HepG2 (cell line): Measurements from ENCODE around the gene NAA38. TPM values are rescaled to one million over a fixed set of nuclear protein-coding genes. Genes with fewer than 3 reads are reported as not detected.
A peak's percentile ranks its signal among the peaks of the same experiment; 100 is the strongest.

ENCODE experiments used
- BHLHE40 ChIP-seq: IDR thresholded peaks from 2 replicates; pipeline ENCODE4 v1.6.1; 2011; ENCODE audit warnings: low read length, improper control_type of control experiment
- CCDC6 ChIP-seq: sonication (generic); formaldehyde crosslinking; IDR thresholded peaks from 2 replicates; pipeline ENCODE4 v1.8.1; 2022; ENCODE audit warnings: mild to moderate bottlenecking, missing genetic modification reagents, moderate library complexity
- CTCF ChIP-seq: sonication (generic); formaldehyde crosslinking; IDR thresholded peaks from 2 replicates; pipeline ENCODE4 v1.5.0; 2020; ENCODE audit warnings: mild to moderate bottlenecking, missing genetic modification reagents, moderate library complexity
- GABPA ChIP-seq, 2 experiments: IDR thresholded peaks; 2 replicates each; pipeline ENCODE4 v1.6.1; 2011 to 2016; ENCODE audit warnings: low read depth in 2 of 2, low read length in 1 of 2, missing biosample characterization in 1 of 2, missing genetic modification characterization in 1 of 2
- GTF3A ChIP-seq: sonication (generic); formaldehyde crosslinking; conservative IDR thresholded peaks from 2 replicates; pipeline ENCODE4 v1.4.0; 2020; ENCODE audit warnings: mild to moderate bottlenecking, missing genetic modification reagents
- HBP1 ChIP-seq: IDR thresholded peaks from 2 replicates; pipeline ENCODE4 v1.6.1; 2016; ENCODE audit warnings: low read depth, control low read depth
- HMGXB3 ChIP-seq: sonication (generic); formaldehyde crosslinking; IDR thresholded peaks from 2 replicates; pipeline ENCODE4 v1.4.0; 2020; ENCODE audit warnings: missing genetic modification reagents, borderline replicate concordance
- HNF1A ChIP-seq, 2 experiments: sonication (generic) in 1 of 2; formaldehyde crosslinking in 1 of 2; IDR thresholded peaks; 2 replicates each; pipeline versions ENCODE4 v1.4.0 to v1.6.1; 2016 to 2020; ENCODE audit warnings: borderline replicate concordance in 1 of 2, low read depth in 1 of 2, mild to moderate bottlenecking in 1 of 2, missing genetic modification reagents in 1 of 2
- POLR2A ChIP-seq, 2 experiments: IDR thresholded peaks; 2 replicates each; pipeline ENCODE4 v1.6.1; 2011; ENCODE audit warnings: low read depth in 2 of 2, low read length in 2 of 2, mild to moderate bottlenecking in 1 of 2, moderate library complexity in 1 of 2; ENCODE audit not compliant: insufficient read depth in 1 of 2
- PRDM15 ChIP-seq: sonication (generic); formaldehyde crosslinking; IDR thresholded peaks from 2 replicates; pipeline ENCODE4 v1.4.0; 2020; ENCODE audit warnings: missing genetic modification reagents
- SSRP1 ChIP-seq: IDR thresholded peaks from 2 replicates; pipeline ENCODE4 v1.6.1; 2016; ENCODE audit warnings: control low read depth
- polyA plus RNA-seq, 8 experiments: library from polyadenylated mRNA; depleted of rRNA in 3 of 8; stranded (reverse) in 7 of 8; unstranded in 1 of 8; fragments of >200 nt; fragmentation: Illumina TruSeq in 4 of 8; extraction: Trizol in 4 of 8; gene quantifications; 2 replicates each; pipeline versions ENCODE4 v1.2.1 to v1.2.3, GENCODE V29; 2011 to 2016; ENCODE audit warnings: low read depth in 4 of 8, missing spikeins in 1 of 8, mixed read lengths in 1 of 8; ENCODE audit not compliant: insufficient read depth in 1 of 8
- total RNA-seq, 5 experiments: library from RNA; depleted of rRNA; stranded (reverse); fragments of >200 nt; fragmentation: Illumina TruSeq; extraction: Trizol; gene quantifications; 2 replicates each; pipeline ENCODE4 v1.2.3, GENCODE V29; 2016; ENCODE audit warnings: low read depth in 1 of 5

The NAA38 gene
- total and polyA plus RNA-seq, 2 of the 13 experiments (the other 11 are each of a cell fraction or from before 2014, with no cell fraction given) = 46.9 to 91.6 TPM

GRCh38 chr17:7835814-7836595 is 21.4 kb downstream of the NAA38 start (continued):
- TF ChIP-seq GABPA (IDR thresholded peaks at IDR 0.05; ENCODE audit: low read depth, low read length) (no peak), GABPA (CRISPR knock-in tag; IDR thresholded peaks at IDR 0.05; ENCODE audit: low read depth) (0 out of 2 replicates have a peak, but pooled peaks have one; percentile 4), POLR2A (IDR thresholded peaks at IDR 0.05; ENCODE audit: insufficient read depth in 1 of 2, low read depth in 2 of 2, low read length in 2 of 2) (peak; percentile 59 to 69), PRDM15 (CRISPR knock-in tag) (no peak), GTF3A (CRISPR knock-in tag) (0 out of 2 replicates have a peak, but pooled peaks have one; percentile 43), SSRP1 (CRISPR knock-in tag) (no peak), CTCF (CRISPR knock-in tag) (no peak), HBP1 (CRISPR knock-in tag) (peak; percentile 39; the same call in 1 of the 2 replicates), HNF1A (IDR thresholded peaks at IDR 0.05; ENCODE audit: low read depth) (no peak), HNF1A (CRISPR knock-in tag; IDR thresholded peaks at IDR 0.05; ENCODE audit: borderline replicate concordance) (no peak), BHLHE40 (no peak), CCDC6 (CRISPR knock-in tag) (0 out of 2 replicates have a peak, but pooled peaks have one; percentile 45), HMGXB3 (CRISPR knock-in tag) (no peak)
